ENCODE results near the gene CDKL2.

Gene CDKL2

GRCh38 chr4:75629239-75629638 is 1.1 kb downstream of the CDKL2 start:
- TF ChIP-seq CTCF (conservative IDR thresholded peaks at IDR 0.05; ENCODE audit: low read depth, low read length), result no peak
- no peak for DNase-seq (ENCODE audit: low read depth)
- H3K4me3 ChIP-seq (ENCODE audit: low read depth, low read length), result no peak overlapping the region

- TF ChIP-seq CTCF (conservative IDR thresholded peaks at IDR 0.05; ENCODE audit: low read depth, low read length), result no peak
- no peak for DNase-seq (ENCODE audit: low read depth)
- no peak overlapping the region for H3K4me3 ChIP-seq (ENCODE audit: low read depth, low read length)
Observed at GRCh38 chr4:75623026-75623425, 7.3 kb downstream of the CDKL2 start.

GRCh38 chr4:75621715-75622114 is 8.6 kb downstream of the CDKL2 start:
- DNase-seq (ENCODE audit: low read depth), result no peak
- no peak for TF ChIP-seq CTCF (conservative IDR thresholded peaks at IDR 0.05; ENCODE audit: low read depth, low read length)

GRCh38 chr4:75612306-75612705 is 18.0 kb downstream of the CDKL2 start:
- no peak for DNase-seq (ENCODE audit: low read depth)
- no peak for TF ChIP-seq CTCF (conservative IDR thresholded peaks at IDR 0.05; ENCODE audit: low read depth, low read length)
- H3K4me3 ChIP-seq (ENCODE audit: low read depth, low read length), result no peak overlapping the region

More at GRCh38 chr4:75621715-75622114, 8.6 kb downstream of the CDKL2 start:
- H3K4me3 ChIP-seq (ENCODE audit: low read depth, low read length), result no peak overlapping the region

- H3K4me3 ChIP-seq (ENCODE audit: low read depth, low read length), result no peak overlapping the region
- no peak for TF ChIP-seq CTCF (conservative IDR thresholded peaks at IDR 0.05; ENCODE audit: low read depth, low read length)
- no peak for DNase-seq (ENCODE audit: low read depth)
Observed at GRCh38 chr4:75605928-75606327, 24.4 kb downstream of the CDKL2 start.

- no peak for TF ChIP-seq CTCF (conservative IDR thresholded peaks at IDR 0.05; ENCODE audit: low read depth, low read length)
- DNase-seq (ENCODE audit: low read depth), result no peak
- no peak overlapping the region for H3K4me3 ChIP-seq (ENCODE audit: low read depth, low read length)
Observed at GRCh38 chr4:75599647-75600046, 30.7 kb downstream of the CDKL2 start.

GRCh38 chr4:75598390-75598789 is 31.9 kb downstream of the CDKL2 start:
- peak; percentile 72 for DNase-seq (ENCODE audit: low read depth)
- TF ChIP-seq CTCF (conservative IDR thresholded peaks at IDR 0.05; ENCODE audit: low read depth, low read length), result no peak
- no peak overlapping the region for H3K4me3 ChIP-seq (ENCODE audit: low read depth, low read length)

Measured in choroid plexus epithelial cell (primary cell).